Kidney epithelial cell (primary cell): ENCODE measurements around the gene SYTL2. TPM values are rescaled to one million over a fixed set of nuclear protein-coding genes. Genes with fewer than 3 reads are reported as not detected.
"Not testable (repeated sequence)": the region's sequence is repeated elsewhere in the genome, so short reads cannot be mapped to it uniquely, and the experiment has no call there.

Source experiments
- DNase-seq: peaks from one replicate; pipeline ENCODE4 v3.0.0-alpha.2; 2010; ENCODE audit warnings: low read depth
- H3K27me3 ChIP-seq: 2 replicates; pipeline ENCODE4 v1.6.0; 2011; ENCODE audit warnings: low read length; ENCODE audit not compliant: control insufficient read depth, insufficient read depth
- H3K36me3 ChIP-seq: 2 replicates; pipeline ENCODE4 v1.5.1; 2011; ENCODE audit warnings: low read length; ENCODE audit not compliant: control insufficient read depth, insufficient read depth
- H3K4me3 ChIP-seq: 2 replicates; pipeline ENCODE4 v1.5.1; 2011; ENCODE audit warnings: low read depth, mild to moderate bottlenecking, control low read depth, low read length
- CTCF ChIP-seq: IDR thresholded peaks from 2 replicates; pipeline ENCODE4 v1.5.1; 2011; ENCODE audit warnings: mild to moderate bottlenecking, moderate library complexity, low read length, control low read depth, inconsistent platforms; ENCODE audit not compliant: insufficient read depth, poor library complexity, severe bottlenecking
- total RNA-seq: library from RNA; depleted of rRNA; stranded (reverse); fragments of >200 nt; gene quantifications from 2 replicates; pipeline ENCODE4 v1.2.3, GENCODE V29; 2015

Gene SYTL2
- total RNA-seq, 1 donor from 2014 or later: 7.5 TPM

- no peak for TF ChIP-seq CTCF
- no peak overlapping the region for H3K4me3 ChIP-seq
- no peaks in the 10 kb centered on the region for H3K36me3 ChIP-seq
- no peak for DNase-seq
- no peaks in the 10 kb centered on the region for H3K27me3 ChIP-seq
Observed at GRCh38 chr11:85848556-85848955, 37.6 kb upstream of the SYTL2 start.

DNA sequence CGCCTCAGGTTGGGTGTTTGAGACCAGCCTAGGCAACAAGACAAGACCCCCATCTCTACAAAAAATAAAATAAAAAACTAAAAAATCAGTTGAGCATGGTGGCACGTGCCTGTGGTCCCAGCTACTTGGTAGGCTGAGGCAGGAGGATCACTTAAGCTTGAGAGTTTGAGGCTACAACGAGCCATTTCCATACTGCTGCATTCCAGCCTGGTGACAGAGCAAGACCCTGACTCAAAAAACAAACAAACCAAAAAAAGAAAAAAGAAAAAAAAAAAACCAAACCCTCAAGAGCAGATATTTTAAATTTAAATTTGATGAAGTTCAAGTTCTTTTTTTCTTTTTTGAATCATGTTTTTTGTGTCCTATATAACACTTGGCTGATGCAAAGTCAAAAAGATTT lies 37.1 kb upstream of the SYTL2 start:
- no peak for DNase-seq
- no peaks in the 10 kb centered on the region for H3K27me3 ChIP-seq
- no peaks in the 10 kb centered on the region for H3K36me3 ChIP-seq
- TF ChIP-seq CTCF: no peak
- H3K4me3 ChIP-seq: no peak overlapping the region

GRCh38 chr11:85847436-85847835 lies 36.5 kb upstream of the SYTL2 start:
- DNase-seq: no peak
- no peak for TF ChIP-seq CTCF
- no peaks in the 10 kb centered on the region for H3K36me3 ChIP-seq
- H3K4me3 ChIP-seq: no peak overlapping the region
- no peaks in the 10 kb centered on the region for H3K27me3 ChIP-seq

DNA sequence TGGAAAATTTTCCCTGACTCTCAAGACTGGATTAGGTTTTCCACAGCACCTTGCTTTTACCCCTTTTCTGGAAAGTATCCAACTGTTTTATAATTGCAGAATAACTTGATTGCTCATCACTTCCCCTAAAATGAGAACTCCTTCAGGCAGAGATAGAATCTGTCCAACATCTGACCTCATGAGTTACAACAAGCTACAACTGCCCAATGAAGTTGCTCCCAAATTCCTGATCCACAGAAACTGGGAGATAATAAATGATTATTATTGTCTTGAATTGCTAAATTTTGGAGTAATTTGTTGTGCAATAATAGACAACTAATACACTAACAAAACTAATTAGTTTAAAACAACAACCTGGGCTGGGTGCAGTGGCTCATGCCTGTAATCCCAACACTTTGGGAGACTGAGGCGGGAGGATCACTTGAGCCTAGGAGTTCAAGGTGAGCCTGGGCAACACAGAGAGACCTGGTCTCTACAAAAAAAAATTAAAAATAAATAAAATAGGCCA lies 34.2 kb upstream of the SYTL2 start:
- no peaks in the 10 kb centered on the region for H3K27me3 ChIP-seq
- no peak for DNase-seq
- no peak for TF ChIP-seq CTCF
- H3K36me3 ChIP-seq: no peaks in the 10 kb centered on the region
- no peak overlapping the region for H3K4me3 ChIP-seq

DNA sequence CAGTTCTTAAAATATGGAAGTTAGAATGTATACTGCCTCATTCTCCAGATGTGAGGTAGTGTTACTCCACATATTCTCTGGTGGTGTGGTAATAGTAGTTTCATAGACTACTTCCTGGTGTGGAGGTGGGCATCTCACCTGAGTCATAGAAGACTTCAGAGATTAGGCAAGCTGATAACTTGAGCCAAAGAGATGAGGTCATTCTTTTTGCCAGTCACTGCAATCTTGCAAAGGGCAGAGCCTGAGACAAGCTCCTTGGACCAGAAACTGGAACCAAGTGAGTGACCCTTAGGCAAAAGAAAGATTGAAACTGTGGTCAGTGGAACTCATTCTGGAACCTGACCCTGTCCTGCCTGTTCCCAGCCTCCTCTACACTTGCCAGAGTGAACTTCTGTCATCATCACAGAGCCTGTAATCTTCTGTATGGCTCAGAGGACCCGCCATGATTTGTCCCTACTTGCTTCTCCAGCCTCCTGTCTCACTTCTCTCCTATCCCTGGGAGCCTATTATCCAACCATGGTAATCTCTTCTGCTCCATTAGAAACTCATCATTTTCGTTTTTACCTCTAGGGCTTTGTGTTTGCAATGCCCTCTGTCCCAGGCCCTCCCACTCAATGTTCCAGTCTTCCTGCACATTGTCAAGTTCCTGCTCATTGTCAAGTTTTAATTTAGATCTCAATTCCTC lies 33.6 kb upstream of the SYTL2 start:
- TF ChIP-seq CTCF: no peak
- H3K4me3 ChIP-seq: no peak overlapping the region
- H3K36me3 ChIP-seq: no peaks in the 10 kb centered on the region
- DNase-seq: peak; percentile 93
- no peaks in the 10 kb centered on the region for H3K27me3 ChIP-seq

GRCh38 chr11:85843929-85844328 lies 33.0 kb upstream of the SYTL2 start:
- no peak for DNase-seq
- Histone ChIP-seq H3K36me3 (no peaks in the 10 kb centered on the region), H3K27me3 (no peaks in the 10 kb centered on the region), H3K4me3 (no peak overlapping the region)
- no peak for TF ChIP-seq CTCF

- DNase-seq, H3K36me3 ChIP-seq, H3K4me3 ChIP-seq, H3K27me3 ChIP-seq: not testable (repeated sequence)
Observed at GRCh38 chr11:85840932-85841331, 30.0 kb upstream of the SYTL2 start.
